Activated CD8-positive, alpha-beta memory T cell treated with anti-CD3 and anti-CD28 coated beads for 4 hours (primary cell): Measurements from ENCODE around the gene UBR4.
"Not testable (repeated sequence)": the region's sequence is repeated elsewhere in the genome, so short reads cannot be mapped to it uniquely, and the experiment has no call there.

Experiments used
- DNase-seq, 2 donors: peaks; one replicate each; pipeline ENCODE4 v3.0.0-alpha.2; 2020; ENCODE audit warnings: low read depth in 2 of 2

Gene UBR4

GRCh38 chr1:19220080-19220846, 10.2 kb upstream of the UBR4 start:
- no peak for DNase-seq

GRCh38 chr1:19219451-19219850, 9.4 kb upstream of the UBR4 start:
- DNase-seq = no peak

- DNase-seq = not testable (repeated sequence)
Measured at GRCh38 chr1:19216585-19216984, 6.5 kb upstream of the UBR4 start.

- DNase-seq = no peak
Measured at GRCh38 chr1:19213580-19213979, 3.5 kb upstream of the UBR4 start.

GRCh38 chr1:19212167-19212566, 2.1 kb upstream of the UBR4 start:
- DNase-seq = no peak

- no peak for DNase-seq
Measured at GRCh38 chr1:19210772-19211549, 895 bp upstream of the UBR4 start.

GRCh38 chr1:19209439-19209989, 552 bp downstream of the UBR4 start:
- DNase-seq = peak; percentile 9 to 19

GRCh38 chr1:19208710-19209438, 1.2 kb downstream of the UBR4 start:
- no peak for DNase-seq

GRCh38 chr1:19206947-19207346, 3.1 kb downstream of the UBR4 start:
- no peak for DNase-seq

GRCh38 chr1:19205845-19206244, 4.2 kb downstream of the UBR4 start:
- DNase-seq = no peak

GRCh38 chr1:19205403-19205802, 4.7 kb downstream of the UBR4 start:
- no peak for DNase-seq

- DNase-seq = no peak
Measured at GRCh38 chr1:19204446-19205266, 5.4 kb downstream of the UBR4 start.

- DNase-seq = no peak
Measured at GRCh38 chr1:19203440-19203839, 6.6 kb downstream of the UBR4 start.

GRCh38 chr1:19202396-19202795, 7.7 kb downstream of the UBR4 start:
- DNase-seq = no peak

- DNase-seq = no peak
Measured at GRCh38 chr1:19199969-19200604, 10.0 kb downstream of the UBR4 start.

- no peak for DNase-seq
Measured at GRCh38 chr1:19199329-19199968, 10.6 kb downstream of the UBR4 start.

- DNase-seq = no peak
Measured at GRCh38 chr1:19198820-19199219, 11.2 kb downstream of the UBR4 start.

GRCh38 chr1:19197845-19198244, 12.2 kb downstream of the UBR4 start:
- DNase-seq = no peak

- DNase-seq = no peak
Measured at GRCh38 chr1:19196331-19196730, 13.7 kb downstream of the UBR4 start.

- DNase-seq = no peak
Measured at GRCh38 chr1:19193004-19193403, 17.1 kb downstream of the UBR4 start.
